Forelimb muscle (tissue), 1 donor: ENCODE measurements around the gene MYLK. TPM values are rescaled to one million over a fixed set of nuclear protein-coding genes. Genes with fewer than 3 reads are reported as not detected.

Experiments used
- DNase-seq: peaks from one replicate; pipeline ENCODE4 v3.0.0-alpha.2; 2013; ENCODE audit warnings: low read depth
- polyA plus RNA-seq: library from polyadenylated mRNA; unstranded; fragments of 120-200 nt; gene quantifications from one replicate; pipeline ENCODE4 v1.2.1, GENCODE V29; 2013; ENCODE audit not compliant: insufficient read length

Gene MYLK
- polyA plus RNA-seq, 1 donor: 22.3 TPM

DNA sequence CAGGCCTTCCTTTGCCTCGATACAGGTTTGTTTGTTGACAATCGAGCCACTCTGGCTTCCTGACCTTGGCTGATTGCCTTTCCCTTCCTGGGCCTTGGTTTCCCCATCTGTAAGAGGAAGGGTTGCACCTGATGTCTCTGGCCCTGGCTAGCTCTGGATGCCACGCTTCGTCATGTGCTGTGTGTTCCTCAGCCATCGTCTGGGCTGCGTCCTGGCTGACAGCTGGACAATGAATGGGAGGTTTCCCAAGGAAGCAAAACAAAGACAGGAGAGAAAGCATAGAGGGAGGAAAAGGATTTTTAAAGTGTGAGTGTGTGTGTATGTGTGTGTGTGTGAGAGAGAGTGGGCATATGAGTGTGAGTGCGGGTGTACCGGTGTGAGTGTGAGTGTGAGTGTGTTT lies 234.0 kb downstream of the MYLK start:
- no peak for DNase-seq

DNA sequence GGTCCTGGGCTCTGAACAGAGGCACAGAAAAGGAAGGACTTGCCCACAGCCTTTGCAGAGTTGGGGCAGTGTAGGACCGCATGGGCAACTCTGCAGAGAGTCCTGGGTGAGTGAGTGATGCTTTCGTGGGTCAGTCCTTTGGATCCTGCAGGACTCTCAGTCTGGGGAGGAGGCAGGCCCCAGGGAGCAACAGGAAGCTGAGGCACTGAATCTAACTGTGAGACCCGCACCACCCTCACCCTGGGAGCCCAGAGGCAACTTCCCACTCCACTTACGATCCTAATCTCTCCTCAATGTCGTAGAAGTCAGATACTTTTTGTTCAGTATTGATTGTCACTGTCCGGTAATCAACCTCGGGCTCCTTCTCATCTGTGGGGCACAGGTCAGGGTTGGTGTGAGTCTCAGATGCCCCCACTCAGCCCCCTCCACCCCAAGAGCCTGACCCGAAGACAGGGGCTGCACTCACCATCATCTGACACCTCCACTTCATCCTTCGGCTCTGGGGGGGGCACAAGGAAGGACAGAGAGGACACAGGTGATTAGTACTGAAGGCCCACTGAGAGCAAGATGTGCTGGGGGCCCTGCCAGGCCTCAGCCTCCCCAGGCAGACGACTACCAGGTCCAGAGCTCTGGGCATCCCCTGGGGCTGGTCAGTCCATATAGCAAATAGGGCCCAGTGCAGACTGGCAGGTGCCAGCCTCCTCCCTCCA lies 235.3 kb downstream of the MYLK start:
- DNase-seq: no peak

DNA sequence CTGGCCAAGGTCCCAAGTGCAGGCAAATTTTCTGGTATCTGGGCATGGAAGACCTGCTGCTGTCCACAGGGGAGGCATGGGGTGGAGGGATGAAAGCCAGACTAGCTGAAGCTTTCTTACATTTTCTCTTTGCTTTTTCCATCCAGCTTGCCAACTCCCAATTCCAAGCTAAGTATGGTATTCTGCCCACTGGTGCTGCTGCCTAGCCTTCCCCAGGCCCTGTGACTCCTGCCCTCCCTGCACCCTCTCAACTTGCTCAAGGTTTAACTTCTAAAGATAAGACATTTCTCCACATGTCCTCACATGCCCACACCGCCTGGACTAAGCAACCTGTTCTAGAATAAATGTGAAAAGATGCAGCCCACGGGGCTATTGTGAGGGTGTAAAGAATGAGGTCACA lies 239.8 kb downstream of the MYLK start:
- DNase-seq: no peak

DNA sequence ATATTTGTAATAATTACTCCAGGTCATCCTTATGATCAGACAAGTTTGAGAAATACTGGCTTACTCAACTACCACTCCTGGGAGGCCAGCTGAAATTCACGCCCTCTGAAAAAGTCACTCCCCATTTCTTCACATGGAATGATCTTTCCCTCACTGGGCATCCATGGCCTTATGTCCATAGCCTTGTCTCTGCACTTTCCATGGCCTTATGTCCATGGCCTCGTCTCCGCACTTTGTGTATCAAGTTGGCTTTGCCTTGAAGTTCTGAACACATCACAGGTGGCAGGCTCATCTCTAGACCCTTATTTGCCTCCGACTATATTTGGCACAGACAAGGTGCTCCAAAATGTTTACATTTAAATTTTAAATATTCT lies 241.2 kb downstream of the MYLK start:
- DNase-seq: no peak

DNA sequence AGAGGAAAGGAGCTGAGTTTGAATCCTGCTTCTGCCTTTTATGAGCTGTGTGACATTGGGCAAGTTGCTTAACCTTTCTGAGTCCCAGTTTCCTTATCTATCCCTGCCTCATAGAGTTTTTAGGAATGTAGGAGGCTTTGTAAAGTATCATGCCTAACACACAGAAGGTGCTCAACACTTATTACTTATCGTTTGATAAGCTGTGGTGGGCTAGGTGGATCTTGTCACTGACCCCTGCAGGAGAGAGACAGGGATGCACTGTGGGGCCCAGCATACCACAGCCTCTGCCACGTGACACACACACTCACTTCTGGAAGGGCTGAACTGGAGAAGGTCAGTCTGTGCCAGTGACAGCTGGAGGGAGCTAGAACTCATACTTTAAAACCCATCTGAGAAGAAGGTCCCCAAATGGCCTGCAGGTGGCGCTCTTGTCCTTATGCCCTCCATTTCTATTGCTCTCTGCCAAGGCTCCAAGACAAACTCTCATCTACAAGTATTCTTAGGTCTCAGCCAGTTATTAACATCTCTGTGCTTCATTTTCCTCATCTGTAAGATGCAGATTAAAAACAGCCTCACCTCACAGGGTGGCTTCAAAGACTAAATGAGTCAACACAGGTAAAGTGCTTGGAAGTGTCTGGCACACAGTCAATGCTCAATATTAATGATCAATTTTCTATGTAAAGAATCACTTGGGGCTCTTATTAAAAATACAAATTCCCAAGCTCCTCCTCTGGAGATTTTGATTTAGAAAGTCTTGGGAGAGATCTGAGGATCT lies 241.8 kb downstream of the MYLK start:
- DNase-seq: no peak

DNA sequence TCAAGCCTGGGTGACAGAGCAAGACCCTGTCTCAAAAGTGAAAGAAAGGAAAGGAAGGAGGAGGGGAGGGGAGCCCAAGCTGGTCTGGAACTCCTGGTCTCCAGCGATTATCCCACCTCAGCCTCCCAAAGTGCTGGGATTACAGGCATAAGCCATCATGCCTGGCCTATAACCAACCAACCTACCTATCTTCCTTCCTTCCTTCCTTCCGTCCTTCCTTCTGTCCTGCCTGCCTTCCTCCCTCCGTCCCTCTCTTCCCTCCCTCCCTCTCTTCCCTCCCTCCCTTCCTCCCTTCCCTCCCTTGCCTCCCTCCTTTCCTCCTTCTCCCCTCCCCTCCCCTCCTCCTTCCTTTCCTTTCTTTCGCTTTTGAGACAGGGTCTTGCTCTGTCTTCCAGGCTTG lies 242.6 kb downstream of the MYLK start:
- no peak for DNase-seq

DNA sequence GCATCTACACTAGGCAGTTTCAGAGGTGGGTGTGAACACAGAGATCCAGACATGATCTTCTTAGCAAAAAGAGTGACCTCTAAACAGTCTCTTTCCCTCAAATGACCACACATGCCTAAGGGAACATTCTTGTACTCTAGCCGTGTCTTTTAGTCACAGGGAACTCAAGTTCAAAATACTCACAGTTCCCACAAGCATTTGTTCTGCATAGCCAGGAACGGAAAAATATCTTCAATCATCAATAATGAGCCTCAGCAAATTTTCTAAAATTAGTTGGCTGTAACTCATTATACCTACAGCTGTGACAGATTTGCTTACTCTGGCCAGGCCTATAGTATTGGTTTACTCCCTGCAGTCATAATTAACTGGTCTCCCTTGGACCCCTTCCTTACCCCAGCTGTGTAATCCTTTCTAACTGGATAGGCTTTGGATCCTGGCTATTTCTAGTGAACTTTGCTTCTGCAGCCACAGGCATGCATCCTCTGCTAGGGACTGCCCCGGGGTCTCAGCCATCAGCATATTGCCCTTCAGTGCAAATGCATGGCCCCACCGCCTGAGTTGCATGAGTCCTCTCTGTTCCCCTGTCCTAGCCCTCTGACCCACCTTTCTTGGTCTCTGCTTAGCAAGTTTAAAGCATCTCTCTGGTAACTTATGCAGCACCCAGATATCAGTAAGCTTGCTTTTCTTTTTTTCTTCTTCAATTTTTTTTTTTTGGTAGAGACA lies 243.2 kb downstream of the MYLK start:
- DNase-seq: no peak

DNA sequence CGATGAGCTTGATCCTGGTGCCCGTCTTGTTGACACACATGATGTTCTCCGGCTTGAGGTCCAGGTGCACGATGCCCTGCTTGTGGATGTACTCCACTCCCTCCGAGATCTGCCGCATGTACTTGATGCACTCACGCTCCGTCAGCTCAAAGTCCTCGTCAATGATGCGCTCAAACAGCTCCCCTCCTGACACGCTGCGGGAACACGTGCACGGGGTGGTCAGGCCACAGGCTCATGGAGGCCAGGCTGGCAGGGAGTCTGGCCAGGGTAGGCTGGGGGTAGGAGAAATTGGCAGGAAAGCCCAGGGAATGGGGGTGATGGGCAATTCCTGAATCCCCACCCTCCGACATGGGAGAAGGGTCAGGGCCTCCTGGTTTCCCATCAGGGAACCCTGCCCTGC lies 243.8 kb downstream of the MYLK start:
- DNase-seq: no peak

DNA sequence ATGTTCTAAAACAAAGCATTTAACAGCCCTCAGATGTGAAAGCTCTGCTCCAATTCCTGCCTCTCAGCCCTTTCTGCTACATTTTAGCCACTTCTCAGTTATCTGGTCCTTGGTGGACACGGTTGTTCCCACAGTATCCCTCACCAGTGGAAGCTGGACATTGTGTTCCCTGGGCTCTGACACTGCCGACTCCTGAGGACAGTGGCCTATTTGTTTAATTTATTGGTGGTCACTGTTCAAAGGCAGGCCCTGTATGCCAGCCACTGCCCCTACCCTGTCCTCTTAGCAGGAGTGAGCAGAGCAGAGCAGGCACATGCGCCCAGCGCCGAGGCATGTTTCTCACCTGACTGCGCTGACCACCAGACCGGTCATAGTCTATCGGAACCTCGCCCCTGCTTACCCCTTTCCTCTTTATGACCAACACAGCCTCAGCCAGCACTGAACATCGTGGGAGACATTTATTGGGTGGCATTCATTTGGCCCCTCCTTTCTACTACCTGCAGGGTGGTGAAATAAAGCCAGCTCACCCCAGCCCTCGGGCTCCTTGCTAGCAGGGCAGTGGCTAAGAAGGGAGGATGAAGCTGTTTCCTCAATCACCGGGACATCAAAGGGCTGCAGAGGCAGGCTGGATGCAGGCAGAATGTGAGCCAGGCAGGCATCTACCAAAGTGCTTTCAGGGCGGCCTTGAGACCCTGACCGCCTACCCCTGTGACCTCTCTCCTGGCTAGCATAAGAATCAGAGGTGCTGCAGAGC lies 245.0 kb downstream of the MYLK start:
- DNase-seq: no peak

DNA sequence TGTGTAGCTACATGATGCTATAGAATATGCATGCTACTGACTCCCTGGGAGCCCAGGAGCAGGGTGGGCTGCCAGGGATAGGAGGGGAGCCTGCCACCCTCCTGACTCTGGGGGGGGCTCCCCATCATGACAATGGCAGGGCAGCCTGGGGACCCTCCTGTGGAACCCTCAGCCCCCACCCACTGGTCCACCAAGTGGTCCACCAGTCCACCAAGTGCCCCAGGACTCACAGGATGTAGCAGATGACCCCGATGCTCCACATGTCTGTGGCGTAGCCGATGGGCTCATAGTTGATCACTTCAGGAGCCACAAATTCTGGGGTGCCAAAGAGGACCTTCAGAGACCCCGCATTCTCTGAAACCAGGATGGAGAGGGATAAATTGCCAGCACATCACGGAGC lies 246.3 kb downstream of the MYLK start:
- DNase-seq: no peak

DNA sequence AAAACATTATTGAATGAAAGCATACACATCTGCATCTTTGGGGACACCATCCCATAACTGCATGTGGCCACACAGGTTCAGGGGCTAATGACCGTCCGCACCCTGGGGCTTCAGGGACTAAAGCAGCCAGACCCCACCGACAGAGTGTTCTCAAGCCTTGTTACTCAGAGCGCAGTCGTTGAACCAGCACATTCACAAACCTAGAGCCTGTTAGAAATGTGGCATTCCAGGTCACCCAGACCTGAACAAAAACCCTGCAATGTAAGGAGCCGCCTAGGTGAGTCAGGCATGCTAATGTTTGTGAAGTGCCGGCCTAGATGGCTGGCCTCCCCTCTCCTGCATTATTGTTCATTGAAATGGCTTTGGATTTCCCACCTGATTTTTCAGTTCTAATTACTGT lies 247.0 kb downstream of the MYLK start:
- DNase-seq: no peak

DNA sequence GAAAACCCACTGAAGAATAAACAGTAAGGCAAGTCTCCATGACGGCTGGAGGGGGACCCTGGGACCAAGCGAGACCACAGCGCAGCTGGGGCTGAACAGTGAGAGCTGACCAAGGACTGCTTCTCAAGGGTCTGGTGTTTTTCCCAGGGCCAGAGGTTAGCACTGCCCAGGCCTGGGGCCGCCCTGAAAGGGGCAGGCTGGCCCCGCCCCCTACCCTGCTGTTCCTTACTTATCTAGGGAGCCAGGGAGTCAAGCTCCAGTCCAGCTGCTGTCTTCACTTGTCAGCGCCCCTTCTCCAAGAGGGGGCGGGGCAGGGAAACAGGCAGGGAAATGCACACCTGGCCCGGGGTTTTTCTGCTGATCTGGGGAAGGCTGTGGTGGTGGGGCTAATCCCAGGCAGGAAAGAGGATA lies 247.7 kb downstream of the MYLK start:
- no peak for DNase-seq

DNA sequence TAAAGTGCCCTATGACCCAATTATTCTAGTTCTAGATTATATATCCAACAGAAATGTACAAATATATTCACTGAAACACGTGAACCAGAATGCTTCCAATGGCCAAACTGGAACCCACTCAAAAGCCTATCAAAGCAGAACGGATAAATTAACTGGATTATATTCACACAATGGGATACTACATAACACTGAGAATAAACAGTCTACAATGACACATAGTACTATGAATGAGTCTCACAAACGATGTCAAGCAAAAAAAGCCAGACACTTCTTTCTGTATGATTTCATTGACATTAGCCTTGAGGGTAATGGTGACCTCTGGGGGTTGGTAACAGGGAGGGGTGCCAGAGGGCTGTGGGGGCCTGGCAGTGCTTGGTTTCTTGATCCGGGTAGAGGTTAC lies 248.4 kb downstream of the MYLK start:
- DNase-seq: no peak

DNA sequence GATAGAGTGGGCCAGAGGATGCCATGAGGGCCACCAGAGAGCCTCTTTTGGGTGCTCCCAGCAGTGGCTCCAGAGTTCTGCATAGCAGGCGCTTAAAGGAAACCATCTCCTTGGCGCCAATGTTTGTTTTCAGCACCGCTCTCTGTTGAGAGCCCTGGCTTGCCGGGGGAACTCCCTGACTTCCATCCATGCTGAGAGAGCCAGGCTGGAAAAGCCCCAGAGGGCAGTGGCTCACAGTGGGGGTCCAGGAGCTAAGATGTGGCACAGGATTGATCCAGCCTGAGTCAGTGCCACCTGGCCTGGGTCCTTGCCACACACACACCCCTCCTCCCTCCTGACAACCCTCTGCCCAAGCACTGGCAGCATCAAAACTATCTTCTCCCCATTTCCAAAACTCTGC lies 248.9 kb downstream of the MYLK start:
- DNase-seq: no peak

DNA sequence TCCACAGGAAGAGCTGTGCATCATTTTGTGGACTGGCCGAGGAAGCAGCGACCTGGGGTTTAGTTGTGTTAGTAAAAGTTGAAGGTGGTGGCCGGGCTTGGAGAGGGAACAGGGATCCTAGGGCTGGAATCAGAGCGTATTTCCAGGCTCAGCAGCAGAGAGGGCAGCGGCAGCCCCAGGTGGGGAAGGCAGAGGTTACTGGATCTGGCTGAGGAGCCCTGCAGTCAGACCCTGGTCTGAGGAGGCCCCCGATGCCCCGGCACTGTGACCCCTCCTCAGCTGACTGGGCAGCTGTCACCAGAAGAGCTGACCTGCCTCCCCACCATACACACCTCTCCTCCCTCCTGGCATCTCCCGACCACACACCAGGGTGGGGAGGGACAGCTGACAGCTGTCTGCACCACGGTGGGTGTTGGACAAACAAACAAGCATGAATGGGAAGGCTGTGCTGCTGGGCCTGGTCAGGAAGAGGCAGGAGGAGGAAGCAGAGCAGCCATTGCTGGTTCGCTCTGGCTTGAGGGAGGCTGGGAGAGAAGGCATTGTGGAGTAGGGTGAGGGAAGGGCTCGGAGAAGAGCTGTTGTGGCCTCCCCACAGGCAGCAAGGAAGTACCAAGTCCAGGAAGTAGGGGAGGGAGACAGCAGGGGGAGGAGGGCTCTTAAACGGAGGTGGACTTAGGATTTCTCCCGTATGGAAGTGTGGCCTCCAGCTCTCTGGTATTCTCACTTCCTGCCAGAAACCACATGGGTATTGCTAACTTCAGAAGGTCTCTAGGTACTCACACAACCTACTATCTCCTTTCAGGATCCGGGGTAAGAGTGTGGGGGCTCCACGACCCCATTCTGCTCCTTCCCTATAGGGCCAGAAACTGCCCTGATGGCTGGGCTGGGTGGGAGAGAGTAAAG lies 249.7 kb downstream of the MYLK start:
- no peak for DNase-seq

DNA sequence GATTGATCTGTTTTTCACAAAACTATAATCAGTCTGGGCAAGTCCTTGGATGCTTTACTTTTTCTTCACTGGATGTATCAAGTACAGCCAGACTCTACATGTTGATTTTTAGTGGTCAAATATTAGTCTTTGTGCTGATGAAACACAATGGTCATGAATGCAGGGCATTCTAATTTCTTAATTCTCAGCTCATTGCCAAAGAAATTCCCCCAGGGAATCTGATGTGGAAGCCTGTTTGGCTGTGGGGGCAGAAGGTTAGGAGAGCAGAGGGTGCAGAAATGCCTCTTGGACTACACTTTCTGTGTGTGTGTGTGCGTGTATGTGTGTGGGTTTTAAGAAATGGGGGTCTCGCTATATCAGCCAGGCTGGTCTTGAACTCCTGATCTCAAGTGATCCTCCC lies 250.6 kb downstream of the MYLK start:
- DNase-seq: no peak

DNA sequence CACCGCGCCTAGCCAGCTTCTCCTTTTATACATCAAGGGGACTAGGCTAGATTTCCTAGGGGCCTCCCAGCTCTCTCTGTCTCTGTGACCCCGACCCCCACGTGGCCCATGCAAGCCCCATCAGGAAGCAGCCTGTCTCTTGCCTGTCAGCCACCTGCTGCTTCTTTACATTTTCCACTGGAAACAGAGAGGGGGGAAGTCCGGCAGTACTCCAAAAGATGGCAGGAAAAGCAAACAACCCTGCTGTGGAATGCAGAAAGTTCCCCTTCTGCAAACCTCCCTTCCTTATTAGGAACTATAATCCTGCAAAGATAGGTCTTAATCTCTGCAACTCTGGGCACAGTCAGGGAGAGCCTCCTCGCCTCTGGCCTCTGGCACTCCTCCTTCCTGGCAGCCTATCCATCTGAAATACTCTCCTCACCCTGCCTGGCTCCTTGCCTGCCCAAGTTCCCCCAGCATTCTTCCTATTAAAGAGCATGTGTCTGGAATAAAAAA lies 251.9 kb downstream of the MYLK start:
- no peak for DNase-seq

DNA sequence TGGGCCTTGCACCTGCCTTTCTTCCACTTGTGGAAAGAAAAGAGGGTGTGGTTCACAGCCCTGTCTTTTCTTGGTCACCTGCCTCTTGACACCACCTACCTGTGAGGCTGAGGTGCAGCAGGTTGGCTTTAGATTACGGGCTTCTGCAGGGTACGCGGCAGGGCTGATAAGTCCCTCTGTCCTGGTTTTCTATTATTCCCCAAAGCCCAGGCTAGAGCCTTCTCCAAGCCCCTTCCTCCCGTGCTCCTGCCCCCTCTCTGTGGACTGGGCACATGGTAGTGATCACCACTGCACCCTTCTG lies 254.4 kb downstream of the MYLK start:
- DNase-seq: no peak

DNA sequence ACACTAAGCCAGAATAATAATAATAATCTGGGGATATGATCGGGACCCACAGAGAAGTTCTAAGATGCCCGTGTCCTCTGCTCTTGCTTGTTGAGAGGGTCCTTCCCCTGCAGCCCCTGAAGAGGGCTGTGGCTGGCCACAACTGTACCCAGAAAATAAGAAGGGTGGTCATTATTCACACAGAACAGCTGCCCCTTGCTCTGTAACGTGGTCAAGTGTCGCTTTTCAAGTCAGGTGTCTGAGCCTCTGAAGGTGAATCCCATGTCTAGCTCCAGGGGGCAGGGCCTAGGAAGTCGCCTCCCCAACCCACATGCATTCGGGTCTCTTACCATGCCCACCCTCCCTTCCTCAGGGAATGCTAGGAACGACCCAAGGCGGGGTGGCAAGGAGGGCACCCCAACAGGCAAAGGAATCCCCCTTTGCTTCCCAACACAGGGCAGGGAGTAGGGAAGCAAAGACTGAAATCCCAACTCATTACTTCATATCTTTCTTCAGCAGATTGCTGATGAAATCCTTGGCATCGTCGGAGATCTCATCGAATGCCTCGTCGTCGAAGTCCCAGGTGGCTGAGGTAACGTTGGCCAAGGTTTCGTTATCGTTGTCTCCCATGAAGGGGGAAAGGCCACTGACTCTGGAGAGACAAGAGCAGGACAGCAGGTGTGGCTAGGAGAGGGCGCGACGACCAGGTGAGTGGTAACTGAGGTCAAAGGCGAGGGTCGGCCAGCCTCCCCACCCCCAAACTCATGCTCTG lies 255.0 kb downstream of the MYLK start:
- no peak for DNase-seq
